ENCODE data around the gene MACC1.
"Not testable (repeated sequence)": the region's sequence is repeated elsewhere in the genome, so short reads cannot be mapped to it uniquely, and the experiment has no call there.

The MACC1 gene

DNA sequence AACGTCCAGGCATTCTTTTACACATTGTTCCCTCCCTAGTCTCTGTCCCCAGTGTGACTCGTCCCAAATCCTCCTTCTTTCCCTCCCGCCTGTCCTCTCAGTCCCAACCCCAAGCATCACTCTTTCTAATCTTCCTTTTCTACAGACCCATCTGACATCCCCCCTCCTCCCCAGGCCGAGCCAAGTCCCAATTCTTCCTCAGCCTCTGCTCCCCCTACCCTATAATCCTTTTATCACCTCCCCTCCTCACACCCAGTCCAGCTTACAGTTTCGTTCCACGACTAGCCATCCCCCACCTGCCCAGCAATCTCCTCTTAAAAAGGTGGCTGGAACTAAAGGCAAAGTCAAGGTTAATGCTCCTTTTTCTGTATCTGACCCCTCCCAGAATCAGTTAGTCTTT, 95.1 kb downstream of the MACC1 start:
- DNase-seq, result no peak

DNA sequence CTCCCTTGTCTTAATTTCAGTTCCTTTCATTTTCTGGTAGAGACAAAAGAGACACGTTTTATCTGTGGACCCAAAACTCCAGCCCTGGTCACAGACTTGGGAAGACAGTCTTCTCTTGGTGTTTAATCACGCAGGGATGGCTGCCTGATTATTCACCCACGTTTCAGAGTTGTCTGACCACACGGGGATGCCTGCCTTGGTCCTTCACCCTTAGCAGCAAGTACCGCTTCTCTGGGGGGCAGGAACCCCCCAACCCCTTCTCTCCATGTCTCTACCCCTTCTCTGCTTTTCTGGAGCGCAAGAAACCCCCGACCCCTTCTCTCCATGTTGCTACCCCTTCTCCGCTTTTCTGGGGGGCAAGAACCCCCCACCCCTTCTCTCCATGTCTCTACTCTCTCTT, 95.8 kb downstream of the MACC1 start:
- no peak for DNase-seq

DNA sequence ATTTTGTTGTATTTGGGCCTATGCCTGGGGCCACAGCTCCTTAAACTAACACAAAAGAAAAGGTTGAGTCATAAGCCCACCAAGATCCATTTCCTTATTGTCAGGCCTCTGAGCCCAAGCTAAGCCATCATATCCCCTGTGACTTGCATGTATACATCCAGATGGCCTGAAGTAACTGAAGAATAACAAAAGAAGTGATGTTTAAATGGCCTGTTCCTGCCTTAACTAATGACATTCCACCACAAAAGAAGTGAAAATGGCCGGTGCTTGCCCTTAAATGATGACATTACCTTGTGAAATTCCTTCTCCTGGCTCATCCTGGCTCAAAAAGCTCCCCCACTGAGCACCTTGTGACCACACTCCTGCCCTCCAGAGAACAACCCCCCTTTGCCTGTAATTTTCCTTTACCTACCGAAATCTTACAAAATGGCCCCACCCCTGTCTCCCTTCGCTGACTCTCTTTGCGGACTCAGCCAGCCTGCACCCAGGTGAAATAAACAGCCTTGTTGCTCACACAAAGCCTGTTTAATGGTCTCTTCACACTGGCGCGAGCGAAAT, 96.5 kb downstream of the MACC1 start:
- not testable (repeated sequence) for DNase-seq

DNA sequence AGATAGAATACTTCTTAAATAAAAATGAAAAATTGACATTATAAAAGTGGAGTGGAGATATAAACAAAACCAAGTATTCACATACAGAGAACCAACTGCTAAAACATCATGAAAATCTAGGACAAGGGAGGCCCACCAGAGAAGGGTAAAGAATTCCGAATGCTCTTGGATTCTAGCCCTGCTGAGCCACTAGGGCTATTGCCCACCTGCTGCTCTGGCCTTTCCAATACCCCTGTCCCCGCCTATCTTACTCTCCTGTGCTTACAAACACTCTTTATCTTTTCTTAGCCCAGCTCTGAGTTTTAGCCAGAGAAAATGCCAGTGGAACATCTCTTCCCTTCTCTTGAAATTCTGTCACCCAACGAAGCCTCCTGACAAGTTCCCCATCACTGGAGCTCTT, 100.3 kb downstream of the MACC1 start:
- no peak for DNase-seq

DNA sequence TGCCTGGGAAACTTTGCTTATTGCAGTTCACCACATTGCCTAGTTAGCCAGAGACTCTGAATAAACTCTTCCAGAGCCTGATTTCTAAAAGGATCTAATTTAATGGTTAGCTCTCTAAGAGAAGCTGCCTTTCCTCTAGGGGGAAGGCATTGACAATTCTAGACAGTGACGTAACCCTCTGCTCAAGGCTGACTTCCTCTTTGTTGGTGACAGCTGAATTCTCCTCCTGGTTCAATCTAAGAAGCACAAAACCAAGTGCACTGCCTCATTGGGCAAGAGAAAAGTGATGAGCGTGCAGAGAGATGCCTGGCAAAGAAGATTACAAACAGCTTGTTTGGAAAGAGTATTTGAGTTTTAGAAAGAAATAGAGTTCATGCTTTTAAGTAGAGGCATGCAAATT, 102.7 kb downstream of the MACC1 start:
- no peak for DNase-seq

DNA sequence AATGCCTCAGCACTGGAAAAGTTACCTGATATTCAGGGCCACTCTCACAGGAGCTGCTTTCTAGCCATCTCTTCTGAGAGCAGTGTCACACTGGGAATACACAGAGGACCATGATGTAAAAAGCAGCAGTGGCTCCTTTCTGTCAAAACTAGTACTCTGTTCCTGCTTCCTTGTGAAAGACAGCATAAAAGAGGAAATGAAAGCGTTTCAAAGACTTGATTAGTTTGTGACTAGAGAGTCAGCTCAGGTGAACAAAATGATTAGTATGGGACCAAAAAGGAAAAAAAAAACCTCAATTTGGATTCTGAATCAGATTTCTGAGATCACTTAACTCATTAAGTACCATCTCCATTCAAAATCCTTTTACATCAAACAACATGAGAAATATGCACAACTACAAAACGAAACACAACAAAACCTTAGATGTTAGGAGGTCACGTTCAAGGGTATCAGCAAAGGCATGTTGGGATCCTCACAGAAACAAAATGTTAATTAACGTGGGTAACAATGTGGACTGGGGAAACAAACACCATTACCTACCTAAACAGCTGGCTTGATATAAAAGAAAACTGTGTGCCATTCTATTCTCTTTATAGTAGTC, 103.7 kb downstream of the MACC1 start:
- no peak for DNase-seq

DNA sequence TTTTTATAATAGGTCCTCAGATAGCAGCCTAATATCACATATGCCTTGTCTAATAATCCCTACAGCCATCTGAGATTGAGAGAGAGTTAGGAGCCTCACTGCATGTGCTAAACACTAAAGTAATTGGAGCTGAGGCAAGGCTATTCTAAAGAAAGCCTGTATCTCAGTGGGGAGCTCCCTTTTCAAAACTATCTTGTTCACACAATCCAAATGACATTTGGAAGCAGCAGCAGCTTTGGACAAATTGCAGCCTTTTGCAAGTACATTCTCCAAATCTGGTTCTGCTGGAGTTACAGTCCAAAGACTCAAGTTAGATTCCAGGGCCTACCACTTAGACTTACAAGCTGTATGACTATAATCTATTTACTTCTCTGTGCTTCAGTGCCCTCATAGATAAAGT, 104.5 kb downstream of the MACC1 start:
- no peak for DNase-seq

DNA sequence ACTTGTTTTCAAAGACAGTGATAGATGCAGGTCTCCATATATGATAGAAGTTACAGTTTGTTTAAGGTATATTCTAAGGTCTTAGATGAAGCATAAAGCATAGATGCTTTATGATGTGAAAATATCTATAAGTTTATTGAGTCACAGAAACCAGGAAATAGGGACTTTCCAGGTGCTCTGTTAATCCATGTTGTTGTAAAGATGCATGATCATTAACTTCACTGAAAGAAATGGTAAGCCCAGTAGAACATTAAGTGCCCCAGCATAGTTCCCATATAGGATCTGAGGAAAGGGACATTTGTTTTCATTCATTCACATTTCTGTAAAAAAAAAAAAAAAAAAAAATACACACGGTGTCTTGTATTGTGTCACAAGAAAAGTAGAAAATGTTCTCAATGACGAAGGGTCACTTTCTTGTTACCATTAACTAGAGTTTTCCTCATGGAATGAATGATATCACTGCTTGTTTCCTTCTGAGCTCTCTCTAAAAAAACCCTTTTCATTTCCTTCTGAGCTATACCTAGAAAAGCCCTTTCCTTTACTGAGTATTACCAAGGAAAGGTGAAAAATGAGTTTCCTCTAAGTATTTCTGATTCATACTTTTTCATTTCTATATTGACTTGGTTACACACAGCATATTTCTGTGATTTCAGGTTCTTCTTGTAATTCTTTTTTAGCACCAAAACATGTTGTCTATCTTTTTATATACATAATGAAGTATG, 105.2 kb downstream of the MACC1 start:
- DNase-seq, result no peak

DNA sequence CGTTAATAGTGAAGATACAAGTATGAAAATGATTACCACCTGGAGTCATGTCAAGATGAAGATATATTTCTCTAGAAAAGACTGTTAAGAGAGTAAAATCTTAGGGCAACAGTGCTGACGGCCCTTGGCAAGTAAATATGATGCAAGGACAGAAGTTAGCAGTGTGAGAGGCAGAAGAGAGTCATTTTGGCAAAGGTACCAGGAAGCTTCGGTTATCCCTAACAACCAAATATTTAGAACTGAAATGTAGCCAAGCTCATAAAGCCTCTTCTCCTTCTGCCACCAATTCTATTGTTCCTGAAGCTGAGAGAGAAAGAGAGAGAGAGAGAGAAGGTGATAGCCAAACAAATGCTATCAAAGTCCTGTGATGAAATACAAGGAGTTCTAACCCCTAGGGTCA, 109.6 kb downstream of the MACC1 start:
- no peak for DNase-seq

DNA sequence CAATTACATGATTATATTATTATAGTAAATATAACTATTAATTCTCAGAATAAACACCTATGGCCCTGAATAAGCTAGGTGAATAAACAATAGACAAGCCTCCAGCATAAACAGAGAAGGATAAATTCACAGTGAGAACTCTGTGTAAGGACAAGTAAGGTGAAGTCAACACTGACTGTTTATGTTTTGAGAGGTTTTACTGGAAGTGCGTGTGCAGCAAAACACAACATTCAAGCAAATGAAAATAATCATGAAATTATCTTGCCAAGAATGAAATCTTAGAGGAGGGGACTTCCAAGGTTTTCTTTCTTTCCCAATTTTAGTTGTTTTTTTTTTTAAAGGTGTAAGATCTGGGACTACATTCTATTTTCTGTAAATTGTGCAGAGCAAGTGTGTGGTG, 112.5 kb downstream of the MACC1 start:
- DNase-seq, result no peak

DNA sequence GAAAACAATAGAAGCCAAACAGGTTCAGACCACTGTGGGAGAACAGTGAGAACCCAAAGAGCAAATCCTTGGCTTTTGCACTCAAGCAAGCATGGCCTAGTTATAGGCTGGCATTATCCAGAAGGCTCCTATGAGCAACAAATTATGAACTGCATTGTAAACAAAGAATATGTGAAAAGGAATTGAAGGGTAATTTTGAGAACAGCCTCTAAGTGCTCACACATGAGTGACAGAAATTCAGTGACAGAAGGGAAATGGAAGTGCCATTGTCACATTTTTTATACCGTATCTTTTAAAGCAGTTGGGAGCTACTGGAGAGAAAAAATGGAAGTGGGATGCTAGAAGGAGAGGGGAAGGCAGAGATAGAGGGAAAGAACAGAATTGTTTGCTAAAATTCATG, 114.2 kb downstream of the MACC1 start:
- no peak for DNase-seq

DNA sequence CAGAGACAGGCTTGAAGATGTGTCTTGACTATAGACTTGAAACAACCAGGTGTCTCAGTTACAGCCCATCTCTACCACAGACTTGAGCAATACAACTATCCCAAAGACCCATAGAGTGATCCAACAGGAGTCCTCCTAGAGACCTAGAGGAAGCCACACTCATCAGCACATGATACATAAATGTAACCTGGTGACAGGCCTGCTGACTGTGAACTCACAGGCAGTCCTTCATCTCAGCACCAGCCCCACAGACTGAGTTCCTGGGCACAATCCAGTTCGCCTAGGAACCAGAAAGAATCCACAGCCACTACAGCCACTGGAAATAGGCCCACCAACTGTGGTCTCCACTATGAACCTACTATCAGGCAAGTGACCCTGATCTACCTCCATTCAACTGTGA, 121.3 kb downstream of the MACC1 start:
- no peak for DNase-seq

DNA sequence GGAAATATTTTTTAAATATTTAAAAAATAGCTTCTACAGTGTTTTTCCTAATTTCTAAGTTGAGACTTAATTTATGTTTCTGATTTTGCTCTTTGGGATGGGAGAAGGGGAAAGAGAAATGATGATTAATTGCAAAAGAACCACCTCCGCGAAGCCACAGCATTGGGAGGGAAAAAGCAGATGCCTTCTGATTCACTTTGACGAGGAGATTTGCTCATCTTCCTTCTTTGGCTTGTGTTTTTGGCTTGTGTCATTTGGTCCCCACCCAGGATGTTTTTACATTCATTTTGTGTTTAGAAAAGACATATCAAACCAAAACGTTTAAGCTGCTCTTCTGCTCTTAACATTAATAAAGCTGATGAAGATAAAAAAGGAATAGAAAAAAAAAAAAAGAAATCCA, 121.7 kb downstream of the MACC1 start:
- no peak for DNase-seq

DNA sequence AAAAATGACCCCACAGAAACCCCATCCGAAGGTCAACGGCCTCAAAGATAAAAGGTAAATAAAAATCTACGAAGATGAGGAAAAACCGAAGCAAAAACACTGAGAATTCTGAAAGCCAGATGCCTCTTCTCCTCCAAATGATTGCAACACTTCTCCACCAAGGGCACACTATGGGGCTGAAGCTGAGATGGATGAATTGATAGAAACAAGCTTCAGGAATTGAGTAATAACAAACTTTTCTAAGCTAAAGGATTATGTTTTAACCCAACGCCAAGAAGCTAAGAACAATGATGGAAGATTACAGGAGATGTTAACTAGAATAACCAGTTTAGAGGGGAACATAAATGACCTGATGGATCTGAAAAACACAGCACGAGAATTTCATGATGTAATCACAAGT, 127.8 kb downstream of the MACC1 start:
- no peak for DNase-seq

DNA sequence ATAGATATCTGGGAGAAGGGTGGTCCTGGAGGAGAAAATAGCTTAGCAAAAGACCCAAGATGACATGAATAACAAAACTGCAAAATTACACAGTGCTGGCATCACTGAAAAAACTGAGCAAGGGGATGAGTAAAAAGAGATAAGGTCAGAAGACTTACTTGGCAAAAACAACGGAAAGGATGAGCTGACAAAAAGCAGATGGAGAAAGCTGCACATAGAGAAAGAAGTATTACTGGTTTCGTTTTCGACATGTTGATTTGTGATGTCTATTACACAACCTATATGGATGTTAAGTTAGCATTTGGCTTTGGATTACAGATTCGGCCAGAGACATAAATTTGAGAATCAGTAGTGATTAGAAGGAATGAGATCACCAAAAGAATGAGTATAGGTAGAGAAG, 132.1 kb downstream of the MACC1 start:
- DNase-seq, result no peak

All from fibroblast of skin of right quadriceps (primary cell).